ENCODE measurements around the gene CDK15.

DNA sequence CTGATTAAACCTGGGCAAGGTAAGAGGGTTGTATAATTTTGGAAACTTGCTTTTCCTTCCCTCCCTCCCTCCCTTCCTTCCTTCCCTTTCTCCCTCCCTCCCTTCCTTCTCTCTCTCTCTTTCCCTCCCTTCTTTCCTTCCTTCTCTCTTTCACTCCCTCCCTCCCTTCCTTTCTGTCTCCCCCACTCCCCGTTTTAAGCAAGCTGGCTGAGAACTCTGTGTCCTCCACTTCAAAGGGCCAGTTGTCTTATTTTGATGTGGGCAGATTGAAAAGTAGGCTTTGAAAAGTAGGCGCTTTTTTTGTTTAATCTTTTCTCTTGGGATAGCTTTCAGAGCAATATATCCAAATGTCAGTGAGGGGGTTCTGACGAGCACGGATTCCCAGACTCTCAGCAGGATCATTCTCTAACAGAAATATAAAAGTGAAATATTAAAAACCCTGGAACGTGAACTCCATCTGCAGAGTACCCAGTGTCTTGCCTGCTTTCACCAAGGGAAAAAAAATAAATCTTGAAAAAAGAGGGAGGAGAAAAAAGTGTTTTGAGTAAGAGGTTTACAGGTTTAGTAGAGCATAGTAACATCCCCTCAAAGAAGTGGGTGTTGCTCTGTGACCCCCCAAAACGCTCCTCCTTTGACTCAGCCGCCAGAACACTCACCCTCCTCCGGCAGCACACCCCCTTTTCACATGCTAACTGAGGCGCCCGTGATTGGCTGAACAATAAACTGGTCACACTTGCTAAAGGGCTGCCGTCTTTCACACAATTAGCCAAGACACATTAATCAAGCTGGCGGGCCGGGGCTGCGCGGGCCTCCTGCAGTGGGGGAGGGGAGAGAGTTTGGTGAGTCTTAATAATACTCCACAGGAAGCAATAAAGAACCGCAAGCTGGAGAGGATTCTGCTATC lies 52.2 kb downstream of the CDK15 start:
- TF ChIP-seq GATA2 (IDR thresholded peaks at IDR 0.05; ENCODE audit: low read depth, low read length) (no peak), GATA3 (IDR thresholded peaks at IDR 0.05; ENCODE audit: low read depth, low read length) (no peak)
